D341Med (cell line): ENCODE measurements around the gene MTA1.

Experiments
- DNase-seq: peaks from one replicate; pipeline ENCODE4 v3.0.0; 2012; ENCODE audit warnings: low spot score

The MTA1 gene

DNA sequence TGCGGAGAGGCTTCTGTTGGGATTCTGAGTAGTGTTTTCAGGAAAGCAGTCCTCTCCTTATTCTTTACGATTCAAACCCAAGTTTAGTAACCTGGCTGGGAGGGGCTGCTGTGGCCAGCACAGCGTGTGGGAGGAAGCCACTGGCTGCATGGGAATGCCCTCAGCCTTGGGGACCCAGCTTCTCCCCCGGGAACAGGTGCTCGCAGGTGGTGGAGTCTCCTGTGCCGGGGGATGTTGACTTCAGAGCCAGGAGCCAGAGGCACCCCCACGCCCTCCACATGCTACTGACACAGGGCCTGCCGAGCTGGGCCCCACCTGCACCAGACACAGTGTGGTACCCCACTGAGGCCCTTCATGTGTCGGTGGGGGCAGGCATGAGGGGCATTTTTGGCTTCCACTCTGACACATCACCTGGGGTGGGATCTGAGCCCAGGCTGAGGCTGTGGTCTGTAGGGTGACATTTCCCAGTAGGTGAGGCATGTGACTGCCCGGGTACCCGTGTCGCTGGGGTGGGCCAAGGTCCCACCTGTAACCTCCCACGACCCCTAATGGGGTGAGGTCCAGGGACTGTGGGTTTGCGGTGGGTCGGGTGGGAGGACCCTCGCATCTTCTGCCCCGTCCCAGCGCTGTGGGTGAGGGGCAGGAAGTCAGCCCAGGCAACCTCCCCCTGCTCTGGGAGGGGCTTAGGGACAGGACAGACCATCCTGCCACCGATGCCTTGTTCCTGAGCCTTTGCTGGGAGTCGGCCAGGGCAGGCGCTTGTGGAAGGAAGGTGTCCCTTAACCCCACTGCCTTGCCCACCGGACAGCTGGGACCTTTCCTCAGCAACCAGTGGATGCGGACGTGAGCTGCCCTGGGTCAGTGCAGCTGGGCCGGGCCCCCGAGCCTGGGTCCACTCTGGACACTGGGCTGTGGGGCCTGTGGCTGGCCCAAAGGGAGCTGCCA, 26.5 kb downstream of the MTA1 start:
- no peak for DNase-seq

DNA sequence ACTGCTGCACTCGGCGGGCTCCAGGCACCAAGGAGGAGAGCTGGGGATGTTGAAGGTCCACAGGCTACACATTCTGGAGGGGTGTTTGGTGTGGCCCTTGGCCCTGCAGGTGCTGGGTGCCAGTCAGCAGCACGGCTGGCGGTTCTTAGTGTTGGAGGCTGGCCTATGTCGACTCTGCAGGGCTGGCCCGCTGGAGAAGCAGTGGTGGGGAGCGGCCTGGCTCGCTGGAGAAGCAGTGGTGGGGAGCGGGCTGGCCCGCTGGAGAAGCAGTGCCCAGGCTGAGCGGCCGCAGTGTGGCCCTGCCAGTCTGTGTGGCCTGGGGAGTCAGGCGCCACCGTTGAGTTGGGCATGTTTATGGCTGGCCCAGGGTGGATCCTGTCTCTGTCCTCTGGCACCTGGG, 27.3 kb downstream of the MTA1 start:
- no peak for DNase-seq

- DNase-seq: no peak
These were observed 28.3 kb downstream of the MTA1 start for GRCh38 chr14:105447651-105448640.

DNA sequence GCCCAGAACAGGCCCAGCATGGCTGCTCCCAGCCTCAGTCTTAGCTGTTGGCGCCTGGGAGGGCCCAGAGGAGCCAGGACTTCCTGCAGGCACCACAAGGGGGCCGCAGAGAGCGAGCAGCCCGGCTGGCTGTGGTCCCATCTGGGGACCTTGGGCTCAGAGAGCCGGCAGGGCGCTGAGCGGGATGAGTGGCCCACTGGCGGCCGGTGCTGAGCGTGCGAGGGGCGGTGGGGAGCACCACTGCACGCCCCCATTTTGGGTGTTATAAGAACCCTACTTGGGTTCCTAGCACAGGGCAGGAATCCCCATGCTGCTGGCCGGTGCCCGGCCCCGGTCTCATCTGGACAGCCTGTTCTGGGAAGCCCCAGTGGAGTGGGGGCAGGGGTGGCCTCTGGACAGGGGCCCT, 29.1 kb downstream of the MTA1 start:
- peak; percentile 95 for DNase-seq

GRCh38 chr14:105449276-105450122, 29.9 kb downstream of the MTA1 start:
- no peak for DNase-seq

DNA sequence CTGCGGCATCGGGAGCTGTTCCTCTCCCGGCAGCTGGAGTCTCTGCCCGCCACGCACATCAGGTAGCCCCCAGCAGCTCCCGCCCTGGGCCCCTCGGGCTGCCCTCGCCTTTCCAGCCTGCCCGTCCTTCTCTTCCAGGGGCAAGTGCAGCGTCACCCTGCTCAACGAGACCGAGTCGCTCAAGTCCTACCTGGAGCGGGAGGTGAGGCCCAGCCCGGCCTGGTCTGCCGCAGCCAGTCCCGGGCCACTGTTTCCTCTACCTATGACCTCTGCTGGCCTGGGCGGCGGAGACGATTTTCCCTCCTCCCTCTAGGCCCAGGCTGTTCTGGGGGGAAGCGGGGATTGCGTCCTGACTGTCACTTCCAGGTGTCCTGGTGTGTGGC, 30.5 kb downstream of the MTA1 start:
- no peak for DNase-seq

GRCh38 chr14:105450864-105451720, 31.5 kb downstream of the MTA1 start:
- DNase-seq: no peak

GRCh38 chr14:105452963-105453362, 33.3 kb downstream of the MTA1 start:
- no peak for DNase-seq

DNA sequence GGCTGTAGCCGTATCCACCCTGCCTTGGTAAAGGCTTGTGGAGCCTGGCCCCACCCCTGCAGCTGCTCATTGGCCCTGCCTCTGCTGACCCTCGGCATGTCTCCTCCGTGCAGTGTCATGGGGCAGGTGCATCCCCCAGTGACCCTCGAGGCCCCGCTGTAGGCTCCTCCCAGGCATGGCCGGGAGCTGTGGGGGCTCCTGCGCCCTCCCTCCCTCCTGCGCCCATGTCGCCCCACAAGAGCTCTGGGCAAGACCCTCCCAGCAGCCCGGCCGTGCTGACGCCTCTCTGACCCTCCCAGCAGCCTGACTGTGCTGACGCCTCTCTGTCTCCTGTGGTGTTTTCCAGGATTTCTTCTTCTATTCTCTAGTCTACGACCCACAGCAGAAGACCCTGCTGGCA, 34.2 kb downstream of the MTA1 start:
- DNase-seq: no peak

DNA sequence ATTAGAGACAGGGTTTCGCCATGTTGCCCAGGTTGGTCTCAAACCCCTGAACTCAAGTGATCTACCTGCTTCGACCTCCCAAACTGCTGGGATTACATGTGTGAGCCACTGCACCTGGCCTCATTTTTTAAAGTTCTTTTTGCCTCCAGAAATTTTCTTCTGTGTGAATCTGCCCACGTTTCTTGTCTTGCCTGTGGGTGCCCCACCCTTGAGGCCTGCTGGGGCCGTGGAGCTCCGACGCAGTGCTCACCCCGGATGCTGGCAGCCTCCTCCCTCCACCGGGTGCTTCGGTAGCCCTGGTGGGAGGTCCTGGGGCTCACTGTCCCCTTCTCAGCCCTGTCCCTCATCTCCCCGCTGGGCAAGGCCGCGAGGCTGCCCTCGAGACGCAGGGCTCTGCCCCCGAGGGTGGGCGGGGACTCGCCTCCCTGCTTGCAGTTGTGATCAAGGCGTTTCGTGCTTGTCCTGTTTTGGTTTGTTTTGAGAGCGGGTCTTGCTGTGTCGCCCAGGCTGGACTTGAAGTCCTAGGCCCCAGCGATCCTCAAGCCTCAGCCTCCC, 35.5 kb downstream of the MTA1 start:
- no peak for DNase-seq

DNA sequence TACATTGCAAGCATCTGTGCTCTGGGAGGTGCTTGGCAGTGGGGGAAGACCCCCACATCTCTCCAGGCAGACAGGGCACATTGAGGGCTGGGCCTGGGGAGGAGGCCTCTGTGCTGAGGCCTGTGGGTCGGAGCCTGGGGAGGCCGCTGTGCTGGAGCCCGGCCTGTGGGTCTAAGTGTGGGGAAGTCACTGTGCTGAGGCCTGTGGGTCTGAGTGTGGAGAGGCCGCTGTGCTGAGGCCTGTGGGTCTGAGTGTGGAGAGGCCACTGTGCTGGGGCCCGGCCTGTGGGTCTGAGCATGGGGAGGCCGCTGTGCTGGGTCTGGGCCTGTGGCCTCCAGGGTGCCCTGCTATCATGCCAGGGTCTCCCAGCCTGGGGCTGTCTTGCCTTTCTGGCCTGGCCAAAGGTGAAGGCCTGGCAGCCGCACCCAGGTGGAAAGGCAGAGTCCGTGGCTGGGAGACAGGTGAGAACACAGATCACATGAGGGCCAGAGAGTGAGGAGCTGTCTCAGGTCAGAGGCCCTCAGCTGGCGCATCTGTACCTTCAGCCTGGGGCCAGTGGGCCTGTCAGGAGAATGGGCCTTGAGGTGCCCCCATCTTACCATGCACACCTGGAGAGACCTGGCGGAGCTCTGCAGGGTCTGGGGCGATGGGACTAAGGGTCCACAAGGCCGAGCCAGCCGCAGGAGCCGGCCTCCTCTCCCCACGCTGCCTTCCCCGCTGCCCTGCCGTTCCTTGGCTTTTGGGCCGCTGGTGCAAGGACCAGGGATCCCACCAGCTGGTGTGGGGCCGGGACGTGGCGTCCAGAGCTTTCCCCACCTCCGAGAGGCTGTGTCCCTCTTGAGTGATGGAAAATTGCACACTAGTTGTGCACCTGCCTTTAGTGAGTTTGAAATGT, 36.4 kb downstream of the MTA1 start:
- DNase-seq: no peak

GRCh38 chr14:105456736-105457617, 37.4 kb downstream of the MTA1 start:
- DNase-seq: no peak

GRCh38 chr14:105458010-105458409, 38.4 kb downstream of the MTA1 start:
- no peak for DNase-seq

DNA sequence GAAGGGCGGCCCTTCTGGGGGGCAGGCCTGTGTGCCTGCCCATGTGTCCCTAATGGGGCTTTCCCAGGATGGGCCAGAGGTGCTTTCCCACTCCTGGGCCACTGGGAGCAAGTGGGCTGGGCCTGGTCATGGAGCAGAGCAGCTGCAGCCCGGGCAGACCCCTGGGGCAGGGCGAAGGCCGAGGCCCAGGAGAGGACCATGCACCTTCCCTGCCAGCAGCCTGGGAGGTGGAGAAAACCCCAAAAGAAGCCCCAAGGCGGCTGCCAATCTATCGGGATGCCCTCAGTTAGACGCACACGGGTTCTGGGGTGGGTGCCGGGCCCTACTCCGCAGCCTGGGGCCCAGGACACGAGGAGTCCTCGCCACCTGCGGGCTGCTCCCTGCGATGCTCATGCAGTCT, 38.9 kb downstream of the MTA1 start:
- no peak for DNase-seq

DNA sequence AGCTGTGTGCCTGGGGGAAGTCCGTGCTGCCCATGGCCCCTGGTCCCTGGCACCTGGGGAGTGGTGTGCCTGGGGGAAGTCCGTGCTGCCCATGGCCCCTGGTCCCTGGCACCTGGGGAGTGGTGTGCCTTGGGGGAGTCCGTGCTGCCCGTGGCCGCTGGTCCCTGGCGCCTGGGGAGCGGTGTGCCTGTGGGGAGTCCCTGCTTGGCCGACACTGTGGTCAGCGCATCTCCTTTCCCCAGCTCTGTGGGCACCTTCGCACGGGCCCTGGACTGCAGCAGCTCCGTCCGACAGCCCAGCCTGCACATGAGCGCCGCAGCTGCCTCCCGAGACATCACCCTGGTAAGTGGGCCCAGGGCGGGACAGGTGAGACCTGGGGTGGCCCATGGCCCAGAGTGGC, 40.5 kb downstream of the MTA1 start:
- no peak for DNase-seq

- DNase-seq: no peak
These were observed 41.0 kb downstream of the MTA1 start for GRCh38 chr14:105460616-105461015.

DNA sequence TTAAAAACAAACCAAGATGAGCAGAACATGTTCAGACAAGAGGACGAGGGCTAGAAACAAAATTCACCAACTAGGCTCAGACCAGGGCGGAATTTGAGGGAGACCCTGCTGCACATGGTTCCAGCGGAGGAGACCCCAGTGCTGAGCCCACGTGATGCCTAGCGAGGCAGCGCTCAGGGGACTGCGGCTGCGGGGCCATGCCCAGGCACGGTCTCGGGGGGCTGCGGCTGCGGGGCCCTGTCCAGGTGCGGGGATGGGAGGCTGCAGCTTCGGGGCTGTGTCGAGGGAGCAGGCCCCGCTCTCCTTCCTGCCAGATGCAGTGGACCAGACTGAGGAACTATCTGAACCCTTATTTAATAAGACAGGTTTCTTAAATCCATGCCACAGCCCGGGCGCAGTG, 42.3 kb downstream of the MTA1 start:
- no peak for DNase-seq

DNA sequence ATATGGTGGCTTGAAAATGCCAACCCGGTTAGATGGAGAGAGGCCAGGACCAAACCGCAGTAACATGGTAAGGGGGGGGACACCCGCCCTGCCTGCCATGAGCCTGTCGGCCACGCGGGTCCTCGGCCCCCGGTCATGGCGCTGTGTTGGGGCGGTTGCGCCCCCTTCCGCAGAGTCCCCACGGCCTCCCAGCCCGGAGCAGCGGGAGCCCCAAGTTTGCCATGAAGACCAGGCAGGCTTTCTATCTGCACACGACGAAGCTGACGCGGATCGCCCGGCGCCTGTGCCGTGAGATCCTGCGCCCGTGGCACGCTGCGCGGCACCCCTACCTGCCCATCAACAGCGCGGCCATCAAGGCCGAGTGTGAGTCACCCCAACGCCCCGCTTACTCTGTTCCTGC, 44.9 kb downstream of the MTA1 start:
- no peak for DNase-seq
